Stimulated activated memory B cell treated with anti-CD40 and anti-IgM and Interleukin-4, amounts not matched to agents 10 μg/mL and 1 μg/mL and 100 μg/mL, for 72 hours (primary cell): ENCODE measurements around the gene FMN2.

Experiments
- ATAC-seq: fragments of 150-1000 bp; cut with Tn5 transposase; 2 replicates; pipeline ENCODE4 v1.10.0; 2021
- H3K27ac Mint-ChIP-seq: one replicate; pipeline ENCODE4 v1.8.0; 2022; ENCODE audit warnings: mild to moderate bottlenecking, mixed read lengths
- H3K27me3 Mint-ChIP-seq: one replicate; pipeline ENCODE4 v1.8.0; 2022; ENCODE audit warnings: mixed read lengths
- H3K36me3 Mint-ChIP-seq: one replicate; pipeline ENCODE4 v1.8.0; 2022; ENCODE audit warnings: mixed read lengths
- H3K4me1 Mint-ChIP-seq: one replicate; pipeline ENCODE4 v1.8.0; 2022; ENCODE audit warnings: mixed read lengths
- H3K4me3 Mint-ChIP-seq: one replicate; pipeline ENCODE4 v1.8.0; 2022; ENCODE audit warnings: mild to moderate bottlenecking, moderate library complexity, mixed read lengths
- H3K9me3 Mint-ChIP-seq: one replicate; pipeline ENCODE4 v1.8.0; 2022; ENCODE audit warnings: mixed read lengths

Gene FMN2

DNA sequence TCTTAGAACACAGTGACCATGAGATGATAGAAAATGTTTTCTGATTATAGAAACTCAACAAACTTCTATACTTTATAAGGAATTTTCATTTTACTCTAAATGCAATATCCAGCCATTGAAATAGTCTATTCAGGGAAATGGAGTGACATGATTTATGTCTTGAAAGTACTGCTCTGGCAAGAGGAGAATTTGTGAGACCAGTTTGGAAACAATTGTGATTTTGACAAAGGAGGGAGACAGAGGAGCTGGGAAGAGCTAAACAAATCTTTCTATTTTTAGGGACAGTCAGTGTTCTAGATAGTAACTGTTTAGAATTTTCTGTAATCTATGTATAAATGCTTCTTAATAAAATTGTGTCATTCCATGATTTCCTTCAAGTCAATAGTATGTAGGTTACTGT lies 252.3 kb downstream of the FMN2 start:
- no peak overlapping the region for H3K27ac Mint-ChIP-seq
- H3K9me3 Mint-ChIP-seq: peaks cover 6% of the 10 kb centered on the region
- no peaks in the 10 kb centered on the region for H3K4me1 Mint-ChIP-seq
- H3K4me3 Mint-ChIP-seq: no peak overlapping the region
- no peaks in the 10 kb centered on the region for H3K27me3 Mint-ChIP-seq
- no peaks in the 10 kb centered on the region for H3K36me3 Mint-ChIP-seq
- no peak for ATAC-seq

DNA sequence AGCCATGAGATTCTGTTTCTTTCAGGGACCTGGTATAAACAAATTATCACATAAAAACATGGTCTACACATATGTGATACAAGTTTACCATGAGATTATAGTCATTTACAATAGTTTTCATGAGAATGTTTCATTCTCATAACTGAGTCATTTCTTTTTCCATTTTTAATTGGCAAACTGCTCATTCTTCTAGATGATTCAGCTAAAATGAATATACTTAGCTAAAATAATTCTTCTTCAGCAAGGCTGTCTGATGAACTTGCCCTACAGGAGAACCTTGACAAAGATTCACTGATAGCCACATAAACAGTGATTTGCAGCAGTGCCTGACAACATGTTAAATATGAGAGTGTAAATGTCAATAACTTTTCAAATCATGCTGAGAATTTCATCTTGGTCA lies 253.2 kb downstream of the FMN2 start:
- Mint-ChIP-seq H3K9me3 (peaks cover 6% of the 10 kb centered on the region), H3K27ac (no peak overlapping the region), H3K36me3 (no peaks in the 10 kb centered on the region), H3K4me1 (no peaks in the 10 kb centered on the region), H3K4me3 (no peak overlapping the region), H3K27me3 (no peaks in the 10 kb centered on the region)
- ATAC-seq: no peak

DNA sequence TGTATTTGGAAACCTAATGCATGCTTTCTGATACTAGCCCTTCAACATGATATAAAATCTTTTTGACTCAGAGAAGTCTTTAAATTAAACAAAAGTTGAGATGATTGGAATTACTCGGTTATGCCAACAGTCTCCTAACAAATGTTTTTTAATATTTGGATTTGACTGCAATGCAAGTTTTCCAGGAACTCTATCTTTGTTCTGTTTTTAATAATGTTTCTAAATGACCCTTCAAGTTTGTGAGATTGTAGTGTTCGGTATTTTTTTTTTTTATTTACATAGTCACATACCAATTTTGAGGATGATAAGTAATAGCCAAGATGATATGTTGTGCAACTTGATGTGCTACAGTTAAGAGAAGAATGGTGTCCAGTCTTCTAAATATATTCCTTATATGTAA lies 258.0 kb downstream of the FMN2 start:
- no peak for ATAC-seq
- Mint-ChIP-seq H3K36me3 (no peaks in the 10 kb centered on the region), H3K9me3 (peaks cover 3% of the 10 kb centered on the region)

DNA sequence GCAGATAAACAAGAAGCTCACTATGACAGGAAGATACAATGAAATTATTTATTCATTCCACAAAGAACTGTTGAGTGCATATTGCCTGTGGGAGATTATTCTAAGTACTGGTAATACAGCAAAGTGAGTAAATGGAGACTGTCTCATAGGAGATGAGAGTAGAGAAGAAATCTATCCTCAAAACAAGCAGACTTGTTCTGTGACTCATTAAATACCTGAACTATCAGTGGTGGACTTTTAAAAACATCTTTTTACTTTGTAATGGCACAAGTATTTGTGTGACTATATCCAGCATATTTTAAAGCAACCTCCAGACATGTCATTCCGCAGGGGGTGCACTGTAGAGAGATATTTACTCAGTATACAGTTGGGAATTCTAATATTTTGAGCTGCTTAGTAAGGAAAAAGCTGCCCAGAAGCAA lies 259.2 kb downstream of the FMN2 start:
- no peak for ATAC-seq
- H3K36me3 Mint-ChIP-seq: no peaks in the 10 kb centered on the region
- H3K9me3 Mint-ChIP-seq: peaks cover 3% of the 10 kb centered on the region
- no peak overlapping the region for H3K27ac Mint-ChIP-seq
- H3K27me3 Mint-ChIP-seq: no peaks in the 10 kb centered on the region
- H3K4me3 Mint-ChIP-seq: no peak overlapping the region
- H3K4me1 Mint-ChIP-seq: no peaks in the 10 kb centered on the region

More for the DNA sequence above, 258.0 kb downstream of the FMN2 start:
- Mint-ChIP-seq H3K4me3 (no peak overlapping the region), H3K27me3 (no peaks in the 10 kb centered on the region), H3K4me1 (no peaks in the 10 kb centered on the region), H3K27ac (no peak overlapping the region)

DNA sequence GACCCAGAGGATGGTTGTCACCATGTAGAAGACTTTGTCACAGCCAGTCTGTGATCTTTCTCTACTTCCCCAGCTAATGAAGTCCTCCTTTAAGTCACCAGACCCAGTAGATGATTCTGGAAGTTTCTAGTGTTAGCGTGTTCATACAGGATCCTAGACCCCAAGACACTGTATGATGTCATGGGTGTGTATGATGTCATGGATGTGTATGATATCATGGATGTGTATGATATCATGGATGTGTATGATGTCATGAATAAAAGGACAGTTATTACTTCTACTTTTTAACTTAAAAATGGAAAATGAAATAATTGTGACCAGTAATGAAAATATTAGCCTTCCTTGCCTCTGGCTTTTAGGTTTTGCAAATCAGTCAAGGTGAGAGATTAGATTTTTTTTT lies 260.0 kb downstream of the FMN2 start:
- no peak for ATAC-seq
- H3K4me1 Mint-ChIP-seq: no peaks in the 10 kb centered on the region

DNA sequence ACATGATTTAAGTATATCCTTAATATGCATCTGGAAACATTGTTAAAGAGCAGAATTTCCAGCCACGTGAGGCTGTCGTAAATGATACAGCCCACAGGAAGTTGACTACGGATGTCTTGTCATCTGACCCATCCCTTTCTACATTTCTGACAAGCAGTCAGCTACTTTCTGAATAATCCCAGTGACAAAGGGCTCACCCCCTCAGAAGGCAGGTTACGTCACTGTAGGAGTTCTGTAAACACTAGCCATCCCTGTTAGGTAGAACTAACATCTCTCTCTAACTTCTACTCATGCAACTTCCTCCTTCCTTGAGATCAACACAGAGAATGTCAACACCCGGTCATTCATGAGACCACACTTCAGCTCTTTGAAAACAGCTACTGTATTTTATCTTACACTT lies 261.1 kb downstream of the FMN2 start:
- Mint-ChIP-seq H3K9me3 (no peaks in the 10 kb centered on the region), H3K4me3 (no peak overlapping the region), H3K27me3 (no peaks in the 10 kb centered on the region), H3K36me3 (no peaks in the 10 kb centered on the region), H3K4me1 (no peaks in the 10 kb centered on the region), H3K27ac (no peak overlapping the region)
- no peak for ATAC-seq

More for the DNA sequence above, 260.0 kb downstream of the FMN2 start:
- no peaks in the 10 kb centered on the region for H3K36me3 Mint-ChIP-seq
- H3K27me3 Mint-ChIP-seq: no peaks in the 10 kb centered on the region
- H3K4me3 Mint-ChIP-seq: no peak overlapping the region
- H3K27ac Mint-ChIP-seq: no peak overlapping the region
- H3K9me3 Mint-ChIP-seq: peaks cover 3% of the 10 kb centered on the region

DNA sequence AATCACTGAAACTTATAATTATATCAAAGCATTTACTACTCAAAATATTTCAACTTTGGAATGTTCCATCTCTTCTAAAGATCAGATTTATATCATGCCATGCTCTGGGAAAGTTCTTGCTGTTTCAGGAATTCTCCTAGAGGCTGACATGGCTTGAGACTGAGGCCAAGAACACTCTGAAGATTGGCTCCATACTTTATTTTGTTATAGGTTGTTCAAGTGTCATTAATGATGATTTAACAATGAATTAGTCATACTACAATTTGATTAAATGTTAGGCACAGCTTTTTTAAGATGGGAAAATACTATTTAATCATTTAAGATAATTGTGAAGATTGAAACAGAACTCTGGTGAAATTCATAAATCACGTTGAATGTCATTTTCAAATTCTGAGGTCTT lies 264.9 kb downstream of the FMN2 start:
- H3K4me3 Mint-ChIP-seq: no peak overlapping the region
- no peak overlapping the region for H3K27ac Mint-ChIP-seq
- no peaks in the 10 kb centered on the region for H3K27me3 Mint-ChIP-seq
- ATAC-seq: no peak
- H3K36me3 Mint-ChIP-seq: no peaks in the 10 kb centered on the region
- H3K4me1 Mint-ChIP-seq: no peaks in the 10 kb centered on the region
- peaks cover 8% of the 10 kb centered on the region for H3K9me3 Mint-ChIP-seq

DNA sequence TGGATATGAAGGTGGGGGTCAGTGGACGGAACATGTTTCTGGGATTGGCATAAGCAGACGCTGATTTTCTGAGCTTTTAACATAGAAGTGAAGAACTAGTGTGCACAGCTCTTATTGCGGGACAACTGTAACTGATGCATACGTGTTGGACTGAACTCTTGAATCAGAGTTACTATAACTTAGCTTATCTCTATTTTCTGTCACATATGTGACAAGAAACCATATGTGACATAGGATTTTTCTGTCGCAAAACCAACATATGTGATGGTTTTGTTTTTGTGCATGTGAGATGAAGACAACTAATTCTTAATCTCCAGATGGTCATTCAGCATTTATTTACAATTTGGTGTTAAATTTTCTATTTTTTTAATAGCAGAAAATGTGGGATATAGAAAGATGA lies 270.4 kb downstream of the FMN2 start:
- ATAC-seq: no peak
- Mint-ChIP-seq H3K9me3 (peaks cover 10% of the 10 kb centered on the region), H3K27me3 (no peaks in the 10 kb centered on the region), H3K4me3 (no peak overlapping the region), H3K36me3 (no peaks in the 10 kb centered on the region), H3K27ac (no peak overlapping the region), H3K4me1 (no peaks in the 10 kb centered on the region)

DNA sequence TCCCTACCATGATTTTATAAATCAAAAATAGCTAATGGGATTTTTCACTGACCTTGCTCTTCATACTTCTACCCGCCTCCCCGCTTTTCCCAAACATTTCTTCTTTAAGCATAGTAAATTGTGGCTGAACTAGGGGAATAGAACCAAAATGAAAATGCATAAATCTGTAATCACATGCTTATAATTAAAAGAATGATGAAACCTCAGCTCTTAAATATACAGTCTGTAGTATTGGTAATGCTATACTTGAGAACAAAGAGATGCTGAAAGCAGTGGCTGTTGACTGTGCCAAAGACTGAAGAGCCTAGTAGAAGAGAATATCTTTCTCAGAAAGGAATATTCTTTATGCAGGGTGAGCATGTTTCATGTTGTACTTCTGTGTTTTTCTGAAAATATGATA lies 271.1 kb downstream of the FMN2 start:
- no peaks in the 10 kb centered on the region for H3K36me3 Mint-ChIP-seq
- no peaks in the 10 kb centered on the region for H3K4me1 Mint-ChIP-seq
- H3K9me3 Mint-ChIP-seq: peaks cover 10% of the 10 kb centered on the region
- H3K27me3 Mint-ChIP-seq: no peaks in the 10 kb centered on the region
- H3K4me3 Mint-ChIP-seq: no peak overlapping the region
- no peak overlapping the region for H3K27ac Mint-ChIP-seq
- no peak for ATAC-seq

DNA sequence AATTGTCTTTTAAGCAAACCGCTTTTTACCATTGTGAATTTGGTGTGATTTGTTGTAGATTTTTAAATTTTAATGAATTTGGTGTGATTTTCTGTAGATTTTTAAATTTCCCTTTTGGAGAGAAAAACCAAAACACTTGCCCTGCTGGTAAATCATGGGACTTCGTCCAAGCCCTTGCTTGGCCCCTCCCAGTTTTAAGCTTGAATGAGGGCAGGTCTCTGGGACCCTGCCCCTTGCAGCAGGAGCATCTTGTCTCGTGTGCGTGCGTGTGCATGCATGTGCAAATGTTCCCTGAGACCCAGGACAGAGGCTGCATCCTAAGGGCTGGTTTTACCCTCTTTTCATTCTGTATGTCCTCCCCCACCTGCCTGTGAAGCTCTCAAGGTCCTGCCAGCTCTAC lies 271.6 kb downstream of the FMN2 start:
- H3K36me3 Mint-ChIP-seq: no peaks in the 10 kb centered on the region
- H3K4me1 Mint-ChIP-seq: no peaks in the 10 kb centered on the region
- no peak for ATAC-seq
- no peak overlapping the region for H3K4me3 Mint-ChIP-seq
- no peaks in the 10 kb centered on the region for H3K27me3 Mint-ChIP-seq
- no peak overlapping the region for H3K27ac Mint-ChIP-seq
- H3K9me3 Mint-ChIP-seq: peaks cover 10% of the 10 kb centered on the region

DNA sequence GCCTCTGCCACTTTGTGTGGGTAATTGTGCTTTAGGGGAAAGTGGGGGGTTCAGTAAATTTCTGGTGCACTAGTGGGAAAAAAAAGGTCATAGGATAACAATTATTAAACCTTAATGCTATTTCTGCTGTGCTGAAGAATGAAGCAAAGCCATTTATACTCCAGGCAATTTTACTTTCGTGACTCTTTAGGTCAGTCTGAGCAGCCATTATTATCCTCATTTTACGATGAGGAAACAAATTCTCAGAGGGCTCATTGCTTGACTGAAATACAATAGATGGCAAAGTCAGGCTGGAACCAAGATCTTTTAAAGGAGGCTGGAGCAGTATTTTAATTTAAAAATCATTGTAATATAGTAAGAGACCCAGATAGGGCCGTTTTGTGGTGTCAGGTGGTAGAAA lies 272.2 kb downstream of the FMN2 start:
- Mint-ChIP-seq H3K27me3 (no peaks in the 10 kb centered on the region), H3K9me3 (peaks cover 10% of the 10 kb centered on the region), H3K4me3 (no peak overlapping the region), H3K36me3 (no peaks in the 10 kb centered on the region), H3K4me1 (no peaks in the 10 kb centered on the region), H3K27ac (no peak overlapping the region)
- ATAC-seq: no peak

DNA sequence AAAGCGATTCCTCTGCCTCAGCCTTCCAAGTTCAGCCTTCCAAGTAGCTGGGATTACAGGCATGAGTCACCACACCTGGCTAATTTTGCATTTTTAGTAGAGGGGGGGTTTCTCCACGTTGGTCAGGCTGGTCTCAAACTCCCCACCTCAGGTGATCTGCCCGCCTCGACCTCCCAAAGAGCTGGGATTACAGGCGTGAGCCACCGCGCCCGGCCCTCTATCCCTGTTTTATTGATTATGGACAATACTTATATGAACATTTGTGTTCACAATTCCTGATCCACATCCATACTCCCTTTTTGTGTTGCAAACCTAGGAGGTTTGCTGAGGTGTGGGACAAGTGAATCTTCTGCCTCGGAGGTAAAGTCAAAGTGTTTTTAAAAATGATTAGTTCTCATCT lies 275.0 kb downstream of the FMN2 start:
- no peak for ATAC-seq
- Mint-ChIP-seq H3K4me1 (no peaks in the 10 kb centered on the region), H3K27ac (no peak overlapping the region), H3K27me3 (no peaks in the 10 kb centered on the region), H3K9me3 (peaks cover 4% of the 10 kb centered on the region), H3K36me3 (no peaks in the 10 kb centered on the region), H3K4me3 (no peak overlapping the region)

DNA sequence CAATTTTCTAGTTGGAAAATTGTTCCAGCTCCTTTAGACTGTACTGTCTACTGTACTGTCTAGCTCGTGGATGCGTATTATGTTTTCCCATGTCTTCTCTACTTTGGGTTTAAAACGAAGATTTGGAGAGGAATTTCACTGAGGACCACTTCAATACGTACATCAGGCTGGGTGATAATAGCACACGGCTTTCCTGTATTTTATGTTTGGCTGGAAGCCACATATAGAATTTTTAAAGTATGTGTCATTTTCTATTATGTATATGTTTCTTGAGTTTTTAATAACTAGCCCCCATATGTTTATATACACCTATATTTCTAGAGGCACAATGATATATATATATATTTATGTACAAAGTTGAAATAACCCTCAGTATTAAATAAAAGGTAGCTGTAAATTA lies 293.9 kb downstream of the FMN2 start:
- Mint-ChIP-seq H3K27ac (no peak overlapping the region), H3K4me1 (no peaks in the 10 kb centered on the region), H3K4me3 (no peak overlapping the region), H3K36me3 (no peaks in the 10 kb centered on the region), H3K9me3 (peaks cover 12% of the 10 kb centered on the region), H3K27me3 (no peaks in the 10 kb centered on the region)
- ATAC-seq: no peak

DNA sequence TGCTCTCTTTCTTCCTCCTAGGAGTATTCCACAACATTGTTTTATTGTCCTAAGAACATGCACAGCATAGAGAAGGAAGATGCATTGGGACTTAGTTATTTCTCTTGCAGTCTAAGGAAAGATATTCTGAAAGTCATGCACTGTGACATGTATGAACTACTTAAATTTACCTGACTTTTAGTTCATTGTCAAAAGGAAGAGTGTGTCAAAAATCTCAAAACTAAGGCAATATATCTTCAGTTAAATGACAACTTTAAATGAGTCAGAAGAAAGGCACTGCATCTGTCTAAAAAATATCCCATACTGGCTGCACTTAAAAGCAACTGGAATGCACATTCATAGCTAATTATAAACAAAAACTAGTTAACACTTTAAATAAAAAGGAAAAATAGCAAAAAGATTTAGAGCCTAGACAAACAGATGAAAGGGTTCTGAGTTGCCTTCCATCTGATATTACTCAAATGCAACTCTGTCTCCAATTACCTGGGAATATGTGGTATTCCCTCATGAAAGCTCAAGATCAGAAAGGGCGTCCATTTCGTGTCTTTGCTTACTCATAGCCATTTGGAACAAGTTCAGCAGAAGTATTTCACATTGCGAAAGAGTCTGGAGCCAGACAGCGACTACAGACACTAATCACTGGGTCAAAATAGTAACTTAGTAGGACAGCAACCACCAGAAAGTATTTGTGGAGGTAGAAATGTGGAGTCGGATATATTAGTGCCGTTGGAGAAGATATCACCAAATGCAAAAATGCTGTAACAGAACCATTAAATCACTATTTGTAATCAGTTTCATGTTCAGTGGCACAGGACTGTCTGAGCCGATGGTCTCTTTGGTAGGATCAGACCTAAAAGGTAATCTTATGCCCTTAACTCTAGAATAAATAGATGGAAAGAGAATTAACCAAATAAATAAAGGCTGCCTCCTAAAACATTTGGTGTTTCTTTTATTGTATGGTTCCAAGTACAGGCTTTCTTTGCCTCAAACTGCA lies 294.6 kb downstream of the FMN2 start:
- H3K4me1 Mint-ChIP-seq: no peaks in the 10 kb centered on the region
- no peaks in the 10 kb centered on the region for H3K36me3 Mint-ChIP-seq
- no peak overlapping the region for H3K27ac Mint-ChIP-seq
- no peak overlapping the region for H3K4me3 Mint-ChIP-seq
- ATAC-seq: no peak
- H3K27me3 Mint-ChIP-seq: no peaks in the 10 kb centered on the region
- H3K9me3 Mint-ChIP-seq: peaks cover 6% of the 10 kb centered on the region

DNA sequence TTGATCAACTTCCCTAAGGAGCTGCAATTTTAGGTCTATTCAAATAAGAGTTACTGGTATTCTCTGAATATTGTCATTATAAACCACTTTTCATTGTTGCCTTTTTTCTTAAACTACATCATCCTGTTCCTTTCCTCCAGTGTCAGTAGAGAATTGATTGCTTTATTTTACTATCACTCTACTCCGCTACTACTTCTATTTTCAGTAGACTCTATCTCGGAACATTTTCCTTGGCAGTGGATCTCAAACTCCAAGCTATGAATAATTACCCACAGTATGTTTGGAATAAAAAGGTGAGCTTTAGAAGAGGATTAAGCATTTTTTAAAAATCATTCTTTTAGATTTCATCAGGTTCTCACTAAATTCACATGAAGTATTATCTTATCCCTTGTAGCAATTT lies 295.4 kb downstream of the FMN2 start:
- Mint-ChIP-seq H3K36me3 (no peaks in the 10 kb centered on the region), H3K4me1 (no peaks in the 10 kb centered on the region), H3K27ac (no peak overlapping the region), H3K4me3 (no peak overlapping the region), H3K9me3 (peaks cover 6% of the 10 kb centered on the region), H3K27me3 (no peaks in the 10 kb centered on the region)
- ATAC-seq: no peak

DNA sequence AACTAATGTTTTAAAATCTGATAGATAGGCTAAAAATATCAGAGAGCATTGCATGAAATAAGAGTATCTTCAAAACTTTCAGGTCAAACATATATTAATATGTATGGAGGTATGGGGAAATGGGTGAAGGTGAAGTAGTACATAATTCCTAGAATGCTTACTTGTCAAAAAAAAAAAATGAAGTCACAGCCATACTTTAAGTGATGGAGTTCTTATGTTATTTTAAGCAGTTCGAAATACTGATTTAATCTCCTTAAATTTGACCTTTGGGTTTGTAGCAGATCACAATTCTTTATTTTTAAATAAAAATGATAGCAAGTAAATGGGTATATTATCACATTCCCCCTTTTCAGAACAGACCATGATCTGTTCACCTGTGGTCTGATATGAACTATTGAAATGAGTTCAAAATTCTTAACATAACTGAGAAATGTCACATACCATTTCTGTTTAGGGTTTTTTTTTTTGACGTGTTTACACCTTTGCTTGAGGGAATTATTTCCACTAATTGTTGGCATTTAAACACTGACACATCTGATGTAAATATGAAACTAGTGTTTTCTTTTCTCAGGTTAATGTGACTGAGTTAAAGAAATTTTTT lies 300.1 kb downstream of the FMN2 start:
- Mint-ChIP-seq H3K27ac (no peak overlapping the region), H3K4me3 (no peak overlapping the region), H3K36me3 (no peaks in the 10 kb centered on the region), H3K4me1 (no peaks in the 10 kb centered on the region), H3K9me3 (no peaks in the 10 kb centered on the region), H3K27me3 (no peaks in the 10 kb centered on the region)
- no peak for ATAC-seq
